Stimulated activated CD4-positive, alpha-beta T cell treated with anti-CD3 and anti-CD28 coated beads, Interleukin-12 subunit alpha, Interleukin-12 subunit beta, amount 100 ng/mL, for 48 hours (primary cell): Measurements from ENCODE around the gene EMX2.

Source experiments
- DNase-seq, 3 donors: peaks; one replicate each; pipeline ENCODE4 v3.0.0-alpha.2; 2020; ENCODE audit warnings: low read depth in 2 of 3, low spot score in 1 of 3

The EMX2 gene

DNA sequence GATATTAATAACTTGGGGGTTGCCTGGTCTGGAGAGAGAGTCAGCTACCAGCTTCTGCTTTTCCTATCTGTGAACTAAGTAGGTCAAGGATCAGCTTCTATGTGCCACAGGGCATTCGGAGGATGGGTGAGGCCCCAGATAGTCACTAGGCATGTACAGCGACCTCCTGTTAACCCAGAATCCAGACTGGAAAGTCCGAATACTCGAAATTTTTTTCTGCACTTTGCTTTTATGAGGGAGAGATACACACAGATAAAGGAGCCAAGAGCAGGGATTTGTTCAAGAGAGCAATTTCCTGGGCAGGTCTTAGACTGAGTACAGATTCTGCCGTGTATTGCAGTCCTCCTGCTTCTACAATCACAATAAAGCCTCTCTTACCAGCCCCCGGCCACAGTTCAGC, 54.2 kb downstream of the EMX2 start:
- DNase-seq: no peak

DNA sequence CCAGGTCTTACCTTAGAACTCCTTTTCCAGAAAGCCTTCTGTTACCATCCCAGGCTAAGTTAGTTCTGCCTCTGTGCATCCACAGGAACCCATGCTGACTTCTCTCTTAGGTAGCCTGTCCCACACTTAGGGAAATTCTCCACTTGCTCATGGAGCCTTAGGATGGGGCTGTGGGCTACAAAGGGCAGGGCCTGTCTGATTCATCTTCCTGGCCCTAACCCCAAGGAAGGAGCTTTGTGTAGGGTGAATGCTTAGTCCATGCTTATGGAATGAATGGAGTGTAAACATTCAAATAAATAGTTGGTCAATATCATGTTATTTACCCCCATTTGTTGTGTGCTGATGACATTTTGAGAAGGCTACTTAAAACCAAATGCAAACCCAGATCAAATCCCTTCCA, 54.7 kb downstream of the EMX2 start:
- no peak for DNase-seq
